ENCODE data around the gene GUCY2D.
"Not testable (repeated sequence)": the region's sequence is repeated elsewhere in the genome, so short reads cannot be mapped to it uniquely, and the experiment has no call there.

GUCY2D gene

GRCh38 chr17:8046929-8047768, 44.7 kb downstream of the GUCY2D start:
- DNase-seq: no peak

GRCh38 chr17:8047769-8048110, 45.3 kb downstream of the GUCY2D start:
- no peak for DNase-seq

- DNase-seq: no peak
Observed at GRCh38 chr17:8048236-8048635, 45.8 kb downstream of the GUCY2D start.

- no peak for DNase-seq
Observed at GRCh38 chr17:8048736-8049135, 46.3 kb downstream of the GUCY2D start.

- DNase-seq: no peak
Observed at GRCh38 chr17:8051831-8052230, 49.4 kb downstream of the GUCY2D start.

- DNase-seq: no peak
Observed at GRCh38 chr17:8052256-8053252, 50.1 kb downstream of the GUCY2D start.

- DNase-seq: no peak
Observed at GRCh38 chr17:8053600-8053999, 51.2 kb downstream of the GUCY2D start.

GRCh38 chr17:8055851-8056231, 53.4 kb downstream of the GUCY2D start:
- no peak for DNase-seq

GRCh38 chr17:8056232-8056975, 54.0 kb downstream of the GUCY2D start:
- no peak for DNase-seq

GRCh38 chr17:8056976-8057625, 54.7 kb downstream of the GUCY2D start:
- DNase-seq: no peak

GRCh38 chr17:8057691-8058114, 55.3 kb downstream of the GUCY2D start:
- no peak for DNase-seq

- DNase-seq: no peak
Observed at GRCh38 chr17:8059131-8059530, 56.7 kb downstream of the GUCY2D start.

GRCh38 chr17:8060274-8060673, 57.9 kb downstream of the GUCY2D start:
- DNase-seq: no peak

- DNase-seq: not testable (repeated sequence)
Observed at GRCh38 chr17:8061851-8062250, 59.4 kb downstream of the GUCY2D start.

GRCh38 chr17:8062435-8062806, 60.0 kb downstream of the GUCY2D start:
- DNase-seq: no peak

GRCh38 chr17:8062807-8063483, 60.5 kb downstream of the GUCY2D start:
- no peak for DNase-seq

- no peak for DNase-seq
Observed at GRCh38 chr17:8063761-8064534, 61.5 kb downstream of the GUCY2D start.

GRCh38 chr17:8064561-8065019, 62.2 kb downstream of the GUCY2D start:
- DNase-seq: no peak

- no peak for DNase-seq
Observed at GRCh38 chr17:8066841-8067775, 64.7 kb downstream of the GUCY2D start.

- DNase-seq: no peak
Observed at GRCh38 chr17:8067806-8068205, 65.4 kb downstream of the GUCY2D start.
